ENCODE data around the gene PRKN.

- TF ChIP-seq EZH2 (IDR thresholded peaks at IDR 0.05; ENCODE audit: borderline replicate concordance, low read depth, low read length, poor library complexity, severe bottlenecking) (no peak), CTCF (conservative IDR thresholded peaks at IDR 0.05; ENCODE audit: low read depth, low read length) (no peak)
Observed at GRCh38 chr6:161830866-161831616, 896.5 kb downstream of the PRKN start.

Measured in A673 (cell line).